Gastroesophageal sphincter (tissue), 4 donors: Measurements from ENCODE around the gene LY6G5C. TPM values are rescaled to one million over a fixed set of nuclear protein-coding genes. Genes with fewer than 3 reads are reported as not detected.

ENCODE experiments used
- ATAC-seq: fragments of 150-250 bp; one replicate; pipeline ENCODE4 v1.9.1; 2016; ENCODE audit warnings: mild to moderate bottlenecking, moderate library complexity
- H3K27ac ChIP-seq, 4 donors: fragments of 200-600 bp; sonication (generic) in 3 of 4; 1 replicate in 3 of 4; 2 replicates in 1 of 4; pipeline ENCODE4 v1.5.1; 2016 to 2019
- H3K27me3 ChIP-seq: fragments of 200-600 bp; sonication (generic); one replicate; pipeline ENCODE4 v1.5.1; 2019
- H3K36me3 ChIP-seq, 2 donors: fragments of 200-600 bp; sonication (generic); one replicate each; pipeline ENCODE4 v1.5.1; 2019; ENCODE audit warnings: control low read depth in 1 of 2
- H3K4me1 ChIP-seq, 3 donors: fragments of 200-600 bp; sonication (generic); 1 replicate in 2 of 3; 2 replicates in 1 of 3; pipeline ENCODE4 v1.5.1; 2016 to 2019; ENCODE audit warnings: control low read depth in 2 of 3
- H3K4me3 ChIP-seq, 2 donors: fragments of 200-600 bp; sonication (generic); one replicate each; pipeline ENCODE4 v1.5.1; 2019; ENCODE audit warnings: mild to moderate bottlenecking in 1 of 2, moderate library complexity in 1 of 2
- H3K9me3 ChIP-seq, 3 donors: fragments of 200-600 bp; sonication (generic); one replicate each; pipeline ENCODE4 v1.5.1; 2017 to 2019; ENCODE audit warnings: control low read depth in 2 of 3
- CTCF ChIP-seq, 4 experiments: fragments of 200-600 bp in 2 of 4; fragments of 450-650 bp in 2 of 4; sonication (generic) in 1 of 4; IDR thresholded peaks; one replicate each; pipeline ENCODE4 v1.5.1; 2017 to 2019; ENCODE audit warnings: antibody characterized with exemption in 4 of 4, mild to moderate bottlenecking in 2 of 4, moderate library complexity in 2 of 4
- EP300 ChIP-seq: sonication (generic); formaldehyde crosslinking; IDR thresholded peaks from one replicate; pipeline ENCODE4 v1.6.1; 2017; ENCODE audit warnings: antibody characterized with exemption, mild to moderate bottlenecking
- POLR2A ChIP-seq, 2 donors: fragments of 450-650 bp; IDR thresholded peaks; one replicate each; pipeline ENCODE4 v1.6.1; 2017; ENCODE audit warnings: antibody characterized with exemption in 2 of 2, mild to moderate bottlenecking in 2 of 2, moderate library complexity in 1 of 2
- POLR2AphosphoS5 ChIP-seq: sonication (generic); formaldehyde crosslinking; IDR thresholded peaks from one replicate; pipeline ENCODE4 v1.6.1; 2017; ENCODE audit warnings: antibody characterized with exemption
- WGBS, 2 donors: methylation state at CpG; one replicate each; pipeline ENCODE4 v1.1.5; 2018; ENCODE audit warnings: low coverage in 1 of 2; 5-methylcytosine and 5-hydroxymethylcytosine counted together
- total RNA-seq, 4 donors: library from RNA; depleted of rRNA; stranded (reverse); fragments of >200 nt; gene quantifications; one replicate each; pipeline ENCODE4 v1.1.0, GENCODE V29; 2016

The LY6G5C gene
- total RNA-seq, 4 donors from 2014 or later: 0.94 to 1.9 TPM; not detected in 2

- 0% methylated on average over 14 to 19 of the region's 39 CpGs for WGBS, 2 donors
- H3K36me3 ChIP-seq: peaks cover 0 to 53% of the 10 kb centered on the region in 2 donors
- H3K4me1 ChIP-seq: peaks cover 0 to 77% (median 28%) of the 10 kb centered on the region in 3 donors
- TF ChIP-seq EP300: no peak
- peak; percentile 76 for TF ChIP-seq POLR2AphosphoS5
- no peak for TF ChIP-seq CTCF (IDR thresholded peaks at IDR 0.05)
- peak in 1 of 2 donors; percentile 30 for TF ChIP-seq POLR2A (IDR thresholded peaks at IDR 0.05)
- peak within 1 kb of the TSS; percentile 55 to 67 for H3K4me3 ChIP-seq
- peak within 1 kb of the TSS; percentile 95 to 98 (median 96) for H3K27ac ChIP-seq
- peak; percentile 59 for ATAC-seq
- no peaks in the 10 kb centered on the region for H3K27me3 ChIP-seq
- no peaks in the 10 kb centered on the region for H3K9me3 ChIP-seq
Measured at GRCh38 chr6:31664790-31665500, 15.9 kb downstream of the LY6G5C start, which contains the start of gene GPANK1. GPANK1 (minus strand) TSS chr6:31664997; CDS start chr6:31664478, 519 bp downstream.

- 0 to 3% methylated on average over 7 to 9 of the region's 17 CpGs for WGBS, 2 donors
- H3K4me1 ChIP-seq: peaks cover 3 to 77% (median 34%) of the 10 kb centered on the region in 3 donors
- no peaks in the 10 kb centered on the region for H3K9me3 ChIP-seq
- no peaks in the 10 kb centered on the region for H3K27me3 ChIP-seq
- TF ChIP-seq POLR2A (IDR thresholded peaks at IDR 0.05): no peak
- no peak for TF ChIP-seq POLR2AphosphoS5
- TF ChIP-seq CTCF (IDR thresholded peaks at IDR 0.05): no peak
- TF ChIP-seq EP300: no peak
- peak; percentile 21 for ATAC-seq
- H3K36me3 ChIP-seq: peaks cover 0 to 45% of the 10 kb centered on the region in 2 donors
- H3K27ac ChIP-seq: peak overlapping the region; percentile 95 to 98 (median 96)
- peak overlapping the region; percentile 55 to 67 for H3K4me3 ChIP-seq
Measured at GRCh38 chr6:31663961-31664789, 16.7 kb downstream of the LY6G5C start.

DNA sequence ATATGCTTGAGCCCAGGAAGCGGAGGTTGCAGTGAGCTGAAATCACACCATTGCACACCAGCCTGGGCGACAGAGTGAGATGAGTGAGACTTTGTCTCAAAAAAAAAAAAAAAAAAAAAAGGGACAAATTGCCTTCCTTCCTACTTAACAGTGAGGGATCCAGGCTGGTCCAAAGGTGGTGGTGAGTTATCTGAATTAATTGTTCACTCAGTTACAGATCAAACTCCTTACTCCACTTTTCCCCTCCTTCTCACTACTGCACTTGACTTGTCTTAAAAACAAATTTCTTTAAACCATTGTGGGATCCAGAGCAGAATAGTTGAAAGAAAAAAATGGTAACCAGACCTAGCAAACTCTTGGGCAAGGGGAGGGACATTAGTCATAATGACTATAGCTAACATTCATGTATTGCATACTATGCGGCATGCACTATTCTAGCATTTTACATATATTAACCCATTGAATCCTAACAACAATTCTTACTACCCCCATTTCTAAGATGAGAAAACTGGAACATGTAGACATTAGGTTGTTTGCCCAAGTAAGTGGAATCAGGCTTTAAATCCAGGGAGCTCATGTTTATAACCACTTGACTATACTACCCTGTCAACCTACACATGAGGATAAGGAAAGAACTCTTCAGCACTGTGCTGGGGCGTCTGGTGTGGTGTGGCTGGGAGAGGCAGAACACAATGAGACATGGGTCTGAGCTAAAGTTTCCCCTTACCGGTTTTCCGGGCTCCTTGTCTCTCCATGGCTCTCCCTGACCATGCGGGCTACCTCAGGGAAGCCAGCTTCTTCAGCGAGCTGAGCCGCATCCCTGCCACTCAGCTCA is 17.5 kb downstream of the LY6G5C start:
- Histone ChIP-seq H3K27me3 (no peaks in the 10 kb centered on the region), H3K27ac (peak overlapping the region; percentile 95 to 98 (median 96)), H3K4me1 (peaks cover 8 to 77% (median 42%) of the 10 kb centered on the region in 3 donors), H3K4me3 (peak overlapping the region; percentile 55 to 67), H3K36me3 (peaks cover 0 to 39% of the 10 kb centered on the region in 2 donors), H3K9me3 (no peaks in the 10 kb centered on the region)
- TF ChIP-seq POLR2AphosphoS5: no peak
- no peak for TF ChIP-seq EP300
- no peak for TF ChIP-seq CTCF (IDR thresholded peaks at IDR 0.05)
- WGBS, 2 donors: 17 to 57% methylated on average over 1 to 2 of the region's 9 CpGs
- ATAC-seq: no peak

DNA sequence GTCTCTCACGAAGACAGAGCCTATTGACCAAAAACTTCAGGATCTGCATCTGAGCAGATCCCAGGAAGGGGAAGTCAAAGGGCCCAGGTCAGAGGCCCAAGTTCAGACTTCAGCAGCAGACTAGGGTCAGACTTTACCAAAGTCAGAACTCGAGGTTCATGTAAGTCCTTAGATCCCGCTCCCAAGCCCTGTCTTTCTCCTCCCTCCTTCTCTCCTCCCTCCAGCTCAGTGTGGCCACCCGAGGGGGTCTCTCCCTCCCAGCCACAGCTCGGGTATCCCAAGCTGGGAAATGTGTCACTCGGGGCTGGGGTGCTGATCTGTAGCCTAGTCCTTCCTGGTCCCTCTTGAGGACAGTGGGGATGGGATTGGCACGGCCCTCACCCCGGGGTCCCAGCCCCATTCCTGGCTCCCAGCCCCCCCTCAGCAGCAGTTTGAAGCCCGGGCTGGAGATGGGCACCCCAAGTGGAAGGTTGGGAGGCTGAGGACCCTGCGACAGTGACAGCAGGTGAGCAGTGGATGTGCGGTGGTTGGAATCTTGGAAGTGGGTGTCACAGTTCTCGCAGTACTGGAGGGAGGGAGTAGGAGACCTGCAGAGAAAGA is 18.6 kb downstream of the LY6G5C start:
- Histone ChIP-seq H3K36me3 (peaks cover 0 to 39% of the 10 kb centered on the region in 2 donors), H3K27me3 (no peaks in the 10 kb centered on the region), H3K4me3 (no peak overlapping the region), H3K27ac (peak overlapping the region in 3 of 4 donors; percentile 9 to 19 (median 17)), H3K4me1 (peaks cover 8 to 77% (median 45%) of the 10 kb centered on the region in 3 donors), H3K9me3 (no peaks in the 10 kb centered on the region)
- TF ChIP-seq EP300 (no peak), POLR2A (IDR thresholded peaks at IDR 0.05) (no peak), CTCF (IDR thresholded peaks at IDR 0.05) (no peak), POLR2AphosphoS5 (no peak)
- 97 to 100% methylated on average over 2 to 5 of the region's 12 CpGs for WGBS, 2 donors
- ATAC-seq: no peak
